ENCODE data around the gene ARCN1. TPM values are rescaled to one million over a fixed set of nuclear protein-coding genes. Genes with fewer than 3 reads are reported as not detected.

The ARCN1 gene
- total and polyA plus RNA-seq, 2 of the 4 experiments (the other 2 are of a cell fraction), result 148 to 212 TPM

GRCh38 chr11:118524757-118525470 lies 47.3 kb upstream of the ARCN1 start:
- Histone ChIP-seq H3K9ac (ENCODE audit: low read depth, low read length) (no peak overlapping the region), H2BK15ac (ENCODE audit: low read depth, low read length) (no peak overlapping the region), H3K36me3 (ENCODE audit: control insufficient read depth, insufficient read depth, low read length) (peaks cover 39% of the 10 kb centered on the region), H3K18ac (ENCODE audit: low read depth, low read length) (no peak overlapping the region), H3K27me3 (ENCODE audit: control insufficient read depth, insufficient read depth, low read length) (no peaks in the 10 kb centered on the region), H4K20me1 (ENCODE audit: insufficient read depth, low read length) (peaks cover 7% of the 10 kb centered on the region; the same call in 1 of the 2 replicates), H3K9me3 (ENCODE audit: control insufficient read depth, insufficient read depth, low read length) (no peaks in the 10 kb centered on the region), H3K4me2 (ENCODE audit: low read depth, low read length) (no peak overlapping the region), H2BK20ac (ENCODE audit: low read depth, low read length) (no peak overlapping the region), H2AK9ac (replicated peaks; ENCODE audit: low read depth, low read length, poor library complexity) (no peak overlapping the region), H4K8ac (ENCODE audit: low read depth in 2 of 2, low read length in 2 of 2) (no peak overlapping the region), H2BK120ac (ENCODE audit: low read depth, low read length) (no peak overlapping the region), H4K5ac (ENCODE audit: low read depth, low read length) (no peak overlapping the region), H2AFZ (replicated peaks; ENCODE audit: low read length, poor library complexity) (no peak overlapping the region), H3K79me1 (ENCODE audit: low read depth in 1 of 2, low read length in 2 of 2) (peaks cover 0 to 11% of the 10 kb centered on the region in 2 experiments; a peak in 3 of 4 replicates), H3K56ac (ENCODE audit: extremely low read depth, insufficient read depth, low read length) (no peak overlapping the region), H3K4me3 (ENCODE audit: insufficient read depth, low read depth, low read length) (no peak overlapping the region), H3K14ac (replicated peaks; ENCODE audit: low read depth, low read length) (no peak overlapping the region), H3K27ac (ENCODE audit: insufficient read depth, low read length) (no peak overlapping the region), H2AK5ac (ENCODE audit: low read depth, low read length) (no peak overlapping the region), H2BK5ac (ENCODE audit: low read depth, low read length, poor library complexity, severe bottlenecking) (no peak overlapping the region), H3K23ac (ENCODE audit: low read depth, low read length) (no peak overlapping the region), H4K91ac (ENCODE audit: insufficient read depth, low read depth, low read length) (no peak overlapping the region), H3K9me1 (ENCODE audit: insufficient read depth, low read length) (no peaks in the 10 kb centered on the region), H3K4me1 (ENCODE audit: control insufficient read depth, insufficient read depth, low read length) (peaks cover 2% of the 10 kb centered on the region; the same call in 1 of the 2 replicates), H3K4ac (ENCODE audit: low read depth, low read length) (no peak overlapping the region)
- intact Hi-C loops (cut with micrococcal nuclease), result no loop called here
- ChIA-PET CTCF (interaction anchor here (0.6 to 1.1 kb wide), 3 partner anchors 9 to 122 kb away, joined by 3 read pairs; no protein-coding TSS in a partner anchor), POLR2A (ENCODE audit: unreplicated experiment) (interaction anchor here (0.5 kb wide), 1 partner anchor 465 kb away, joined by 4 read pairs; no protein-coding TSS in a partner anchor)
- no TSS peak for BruUV-seq (replicated peaks)
- 100% methylated on average over 3 of the region's 6 CpGs; no CpG with 5 or more reads in 1 of the 2 experiments for WGBS, 2 experiments (ENCODE audit: extremely low coverage in 2 of 2, insufficient read length in 1 of 2)
- in situ Hi-C loops (cut with MboI; ENCODE audit: low sequenced_read_pairs), result no loop called here
- dilution Hi-C loops (cut with HindIII; ENCODE audit: low sequenced_read_pairs, unreplicated experiment), result no loop called here
- DNase-seq (no peak), ATAC-seq (ENCODE audit: low read depth) (no peak)
- TF ChIP-seq CEBPB (IDR thresholded peaks at IDR 0.05; ENCODE audit: low read depth, low read length), result no peak
- no peak for TF ChIP-seq CTCF (conservative IDR thresholded peaks at IDR 0.05; ENCODE audit: low read depth, low read length)
- TF ChIP-seq SMC3 (IDR thresholded peaks at IDR 0.05; ENCODE audit: low read depth, low read length), result no peak
- no peak for TF ChIP-seq ELK1 (IDR thresholded peaks at IDR 0.05; ENCODE audit: borderline replicate concordance, low read depth, low read length)
- no peak for TF ChIP-seq MAZ (IDR thresholded peaks at IDR 0.05; ENCODE audit: borderline replicate concordance, low read depth, low read length)
- no peak for TF ChIP-seq BHLHE40 (IDR thresholded peaks at IDR 0.05; ENCODE audit: low read depth, low read length)
- no peak for TF ChIP-seq CHD1 (IDR thresholded peaks at IDR 0.05; ENCODE audit: low read depth, low read length)
- TF ChIP-seq USF2 (IDR thresholded peaks at IDR 0.05; ENCODE audit: low read depth, low read length), result no peak
- no peak for TF ChIP-seq RCOR1 (IDR thresholded peaks at IDR 0.05; ENCODE audit: insufficient replicate concordance, low read length)
- TF ChIP-seq MAFK (IDR thresholded peaks at IDR 0.05; ENCODE audit: low read depth, low read length), result no peak
- TF ChIP-seq POLR2A (IDR thresholded peaks at IDR 0.05; ENCODE audit: low read depth, low read length), result no peak
- TF ChIP-seq NFE2L2 (IDR thresholded peaks at IDR 0.05; ENCODE audit: low read depth, low read length), result no peak
- TF ChIP-seq MXI1 (IDR thresholded peaks at IDR 0.05; ENCODE audit: borderline replicate concordance, low read depth, low read length), result no peak
- no peak for TF ChIP-seq RFX5 (IDR thresholded peaks at IDR 0.05; ENCODE audit: low read depth, low read length)
- no peak for TF ChIP-seq RAD21 (IDR thresholded peaks at IDR 0.05; ENCODE audit: low read length)

Data from IMR-90 (cell line).